HG03060 (cell line): ENCODE results near the gene GNG7.
"Not testable (repeated sequence)": the region's sequence is repeated elsewhere in the genome, so short reads cannot be mapped to it uniquely, and the experiment has no call there.

Source experiments
- ATAC-seq: cut with Tn5 transposase; IDR thresholded peaks from one replicate; pipeline ENCODE4 v1.9.1; 2021; ENCODE audit warnings: low read depth, moderate number of reproducible peaks; ENCODE audit not compliant: unreplicated experiment

GNG7 gene

DNA sequence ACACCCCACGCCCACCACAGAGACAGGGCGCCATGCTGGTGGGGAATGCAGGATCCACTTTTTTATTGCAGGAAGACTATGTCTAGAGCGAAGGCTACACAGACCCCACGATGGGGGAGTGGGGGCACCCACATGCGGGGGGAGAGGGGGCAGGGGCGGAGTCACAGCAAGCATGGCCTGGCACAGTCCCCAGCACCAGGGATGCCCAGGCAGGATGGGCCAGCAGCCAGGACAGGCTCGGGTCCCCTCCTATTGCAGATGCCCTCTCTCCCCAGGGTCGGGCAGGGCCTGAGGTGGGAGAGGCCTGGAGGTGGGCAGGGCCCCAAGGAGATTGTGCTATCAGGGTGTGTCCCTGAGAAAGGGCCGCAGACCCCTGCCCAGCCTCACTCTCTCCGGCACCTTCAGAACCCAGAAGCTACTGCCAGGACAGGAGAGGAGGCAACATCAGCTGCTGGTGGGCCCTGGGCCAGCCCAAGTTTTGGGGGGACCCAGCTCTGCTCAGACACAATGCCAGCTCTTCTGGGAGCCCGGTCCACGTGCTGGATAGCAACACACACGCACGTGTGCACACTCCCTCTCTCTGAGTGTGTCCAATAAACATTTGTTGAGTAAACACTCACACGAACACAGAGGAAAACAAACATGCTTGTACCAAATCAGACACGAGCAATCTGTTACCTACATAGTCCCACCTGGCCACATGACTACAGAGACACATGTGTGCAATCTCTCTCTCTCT lies 12.2 kb upstream of the GNG7 start:
- no peak for ATAC-seq

DNA sequence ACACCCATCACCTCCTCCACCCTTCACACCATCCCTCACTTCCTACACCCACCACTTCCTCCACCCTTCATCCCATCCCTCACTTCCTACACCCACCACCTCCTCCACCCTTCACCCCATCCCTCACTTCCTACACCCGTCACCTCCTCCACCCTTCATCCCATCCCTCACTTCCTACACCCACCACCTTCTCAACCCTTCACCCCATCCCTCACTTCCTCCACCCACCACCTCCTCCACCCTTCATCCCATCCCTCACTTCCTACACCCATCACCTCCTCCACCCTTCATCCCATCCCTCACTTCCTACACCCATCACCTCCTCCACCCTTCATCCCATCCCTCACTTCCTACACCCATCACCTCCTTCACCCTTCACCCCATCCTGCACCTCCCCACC lies 11.6 kb upstream of the GNG7 start:
- not testable (repeated sequence) for ATAC-seq

- not testable (repeated sequence) for ATAC-seq
Measured at GRCh38 chr19:2713170-2713569, 10.7 kb upstream of the GNG7 start.

DNA sequence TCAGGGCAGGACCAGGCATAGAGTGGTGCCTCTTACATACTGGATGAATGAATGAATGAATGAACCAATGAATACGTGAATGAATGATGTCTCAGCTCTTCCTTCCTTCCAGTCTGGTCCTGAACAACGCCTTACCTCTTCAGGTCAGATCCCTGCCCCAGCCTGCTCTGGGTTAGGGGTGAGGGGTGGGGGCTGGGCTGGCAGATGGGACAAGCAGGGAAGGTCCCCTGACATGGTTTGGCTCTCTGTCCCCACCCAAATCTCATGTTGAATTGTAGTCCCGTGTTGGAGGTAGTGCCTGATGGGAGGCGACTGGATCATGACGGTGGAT lies 9.3 kb upstream of the GNG7 start:
- no peak for ATAC-seq

DNA sequence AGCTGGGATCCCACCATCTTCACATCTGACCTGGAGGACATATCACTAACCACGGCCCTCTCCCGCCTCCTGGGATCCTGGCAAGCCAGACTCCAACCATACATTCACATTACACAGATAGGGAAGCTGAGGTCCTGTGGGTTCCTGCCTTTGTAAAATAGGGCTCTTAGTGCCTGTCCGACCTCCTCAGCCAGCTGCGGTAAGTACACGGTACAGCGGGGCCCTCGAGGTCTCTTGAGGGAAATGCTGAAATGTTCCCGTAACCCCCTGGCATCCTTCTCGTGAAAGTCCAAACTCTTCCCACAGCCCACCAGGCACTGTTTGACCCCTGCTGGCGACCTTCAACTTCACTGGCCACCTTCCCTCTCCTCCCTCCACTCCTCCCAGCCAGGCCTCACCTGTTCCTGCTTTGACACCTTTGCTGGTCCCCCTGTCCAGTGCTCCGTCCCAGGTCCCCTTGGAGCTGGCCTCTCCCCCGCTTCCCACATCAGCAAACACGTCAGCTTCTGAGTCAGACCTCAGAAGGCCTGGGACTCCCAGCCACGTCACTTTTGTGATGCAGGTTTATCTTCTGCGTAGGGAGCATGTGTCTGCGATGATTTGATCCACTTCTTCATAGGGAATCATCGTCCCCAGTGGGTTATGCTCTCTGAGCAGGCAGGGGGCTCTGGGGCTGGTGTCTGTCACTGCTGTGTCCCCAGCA lies 8.8 kb upstream of the GNG7 start:
- no peak for ATAC-seq

- ATAC-seq: no peak
Measured at GRCh38 chr19:2706251-2706650, 3.8 kb upstream of the GNG7 start.

GRCh38 chr19:2703691-2704216 lies 1.3 kb upstream of the GNG7 start:
- no peak for ATAC-seq

DNA sequence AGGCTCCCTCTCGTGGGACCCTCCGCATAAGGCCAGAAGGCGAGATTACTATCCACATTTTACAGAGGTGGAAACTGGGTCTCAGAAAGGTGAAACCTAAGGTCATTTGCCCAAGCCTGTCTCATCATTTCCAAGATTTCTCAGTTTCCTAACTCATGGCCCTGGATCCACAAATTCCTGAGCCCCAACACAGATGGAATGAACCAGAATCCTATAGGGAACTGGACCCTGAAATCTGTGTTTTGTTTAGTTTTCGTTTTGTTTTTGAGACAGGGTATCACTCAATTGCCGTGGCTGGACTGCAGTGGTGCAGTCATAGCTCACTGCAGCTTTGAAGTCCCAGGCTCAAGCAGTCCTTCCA lies 563 bp upstream of the GNG7 start:
- no peak for ATAC-seq

DNA sequence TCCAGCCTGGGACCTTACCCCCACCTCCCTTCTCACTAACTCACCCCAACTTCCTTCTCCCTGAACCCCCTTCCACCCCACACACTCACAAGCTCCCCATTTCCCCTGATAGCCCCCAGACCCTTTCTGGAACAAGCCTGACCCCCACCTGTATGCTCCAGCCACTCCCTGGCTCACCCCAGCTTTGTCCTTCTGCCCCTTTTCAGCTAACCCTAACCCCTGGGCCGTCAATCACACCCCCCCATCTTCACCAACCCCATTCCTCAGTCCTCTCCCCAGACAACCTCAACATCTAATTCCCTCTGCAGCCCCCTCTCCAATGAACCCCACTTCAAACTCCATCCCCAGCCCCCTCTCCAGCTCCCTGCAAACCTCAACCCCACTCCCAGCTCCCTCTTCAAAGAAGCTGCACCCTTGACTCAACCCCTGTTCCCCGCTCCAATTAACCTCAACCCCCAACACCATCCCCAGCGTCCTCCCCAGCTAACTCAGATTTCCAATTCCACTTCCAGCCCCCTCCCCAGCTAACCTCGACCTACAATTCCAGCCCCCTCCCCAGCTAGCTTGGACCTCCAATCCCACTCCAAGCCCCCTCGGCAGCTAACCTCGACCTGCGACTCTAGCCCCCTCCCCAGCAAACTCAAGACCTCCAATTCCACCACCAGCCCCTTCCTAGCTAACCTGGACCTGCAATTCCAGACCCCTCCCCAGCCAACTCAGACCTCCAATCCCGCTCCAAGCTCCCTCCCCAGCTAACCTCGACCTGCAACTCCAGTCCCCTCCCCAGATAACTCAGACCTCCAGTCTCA lies 929 bp downstream of the GNG7 start:
- no peak for ATAC-seq

DNA sequence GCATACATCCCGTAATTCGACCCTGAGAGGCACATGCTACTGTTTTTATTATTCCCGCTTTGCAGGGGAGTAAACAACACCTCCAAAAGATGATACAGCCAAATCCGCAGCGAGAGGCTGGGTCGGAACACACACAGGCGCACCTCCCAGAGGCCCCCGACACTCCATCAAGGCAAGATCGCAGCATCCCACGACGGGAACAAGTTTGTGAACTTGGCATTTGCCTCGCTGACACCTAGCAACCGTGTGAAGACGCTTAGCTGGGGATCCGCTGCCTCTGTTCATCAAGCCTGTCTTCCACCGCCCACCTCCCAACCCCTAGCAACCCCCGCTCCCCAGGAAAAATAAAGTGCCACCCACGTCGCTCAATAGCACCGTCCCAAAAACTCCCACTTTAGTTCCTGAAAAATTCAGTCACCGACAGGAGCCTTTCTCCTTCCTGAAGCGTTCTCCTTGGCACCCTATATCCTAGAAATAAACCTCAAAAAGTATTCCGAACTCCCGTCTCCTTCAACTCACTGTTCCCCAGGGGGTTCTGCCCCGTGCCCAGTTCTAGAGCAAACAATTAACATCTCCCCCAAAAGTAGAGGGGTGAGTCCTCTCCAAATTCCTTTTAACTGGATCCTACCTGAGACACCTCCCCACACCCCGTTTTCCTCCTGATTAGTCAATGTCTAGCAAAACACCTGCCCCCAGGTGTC lies 1.7 kb downstream of the GNG7 start:
- no peak for ATAC-seq

DNA sequence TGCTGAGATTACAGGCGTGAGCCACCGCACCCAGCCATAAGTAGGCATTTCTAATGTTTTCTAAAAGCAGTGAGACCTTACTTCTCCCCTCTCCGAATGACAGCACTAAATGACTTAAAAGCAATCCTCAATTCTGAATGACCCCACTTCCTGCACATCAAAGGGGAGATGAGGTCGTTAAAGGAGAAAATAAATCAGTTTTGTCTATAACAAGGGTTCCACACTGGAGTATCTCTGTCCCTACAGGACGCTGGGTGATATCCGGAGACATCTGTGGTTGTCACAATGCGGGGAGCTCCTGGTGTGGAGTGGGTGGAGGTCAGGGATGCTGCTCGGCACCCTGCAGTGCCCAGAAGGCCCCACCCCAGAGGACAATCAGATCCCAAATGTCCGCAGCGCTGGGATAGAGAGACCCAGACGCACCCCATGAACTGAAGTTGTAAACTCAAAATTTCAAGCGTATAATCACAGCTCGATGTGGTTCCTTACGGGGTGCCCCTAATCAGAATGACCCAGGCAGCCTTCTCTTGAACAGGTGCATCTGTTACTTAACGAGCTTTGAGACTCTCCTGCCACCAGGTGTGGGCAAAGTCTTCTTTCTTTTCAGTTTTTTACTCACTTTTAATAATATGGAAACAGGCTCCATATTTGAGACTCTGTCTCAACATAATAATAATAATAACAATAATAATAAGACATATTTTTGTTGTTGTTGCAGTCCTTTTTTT lies 2.9 kb downstream of the GNG7 start:
- no peak for ATAC-seq

DNA sequence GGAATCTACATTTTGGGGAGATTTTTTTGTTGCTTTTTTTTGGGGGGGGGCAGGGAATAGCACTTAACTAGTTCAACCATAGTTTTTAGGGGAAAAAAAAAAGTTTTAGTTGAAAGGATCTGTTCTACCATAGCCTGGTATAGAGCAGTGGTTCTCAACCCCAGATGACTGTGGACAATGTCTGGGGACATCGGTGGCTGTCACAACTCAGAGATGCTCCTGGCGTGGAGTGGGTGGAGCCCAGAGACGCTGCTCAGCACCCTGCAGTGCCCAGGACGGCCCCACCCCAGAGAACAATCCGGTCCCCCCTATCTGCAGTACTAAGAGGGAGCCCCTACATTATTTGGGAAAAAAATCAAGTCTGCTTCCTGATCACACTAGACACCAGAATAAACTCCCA lies 8.3 kb downstream of the GNG7 start:
- no peak for ATAC-seq

GRCh38 chr19:2693492-2694160 lies 8.9 kb downstream of the GNG7 start:
- ATAC-seq: no peak

DNA sequence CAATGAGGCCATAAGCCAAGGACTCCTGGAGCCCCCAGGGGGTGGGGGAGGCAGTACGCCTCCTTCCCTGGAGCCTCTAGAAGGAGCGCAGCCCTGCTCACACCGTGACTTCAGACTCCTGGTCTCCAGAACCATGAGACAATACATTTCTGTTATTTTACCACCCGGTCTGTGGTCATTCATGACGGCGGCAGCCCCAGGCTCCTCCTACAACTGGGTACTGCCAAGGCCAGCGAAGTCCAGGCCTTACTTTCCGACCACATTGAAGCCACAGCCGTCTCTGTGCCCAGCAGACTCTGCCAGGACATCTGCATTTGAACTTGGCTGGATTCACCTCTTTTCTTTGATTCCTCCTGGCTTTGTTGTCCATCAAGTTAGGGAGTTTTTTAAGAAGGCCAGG lies 10.5 kb downstream of the GNG7 start:
- ATAC-seq: no peak

DNA sequence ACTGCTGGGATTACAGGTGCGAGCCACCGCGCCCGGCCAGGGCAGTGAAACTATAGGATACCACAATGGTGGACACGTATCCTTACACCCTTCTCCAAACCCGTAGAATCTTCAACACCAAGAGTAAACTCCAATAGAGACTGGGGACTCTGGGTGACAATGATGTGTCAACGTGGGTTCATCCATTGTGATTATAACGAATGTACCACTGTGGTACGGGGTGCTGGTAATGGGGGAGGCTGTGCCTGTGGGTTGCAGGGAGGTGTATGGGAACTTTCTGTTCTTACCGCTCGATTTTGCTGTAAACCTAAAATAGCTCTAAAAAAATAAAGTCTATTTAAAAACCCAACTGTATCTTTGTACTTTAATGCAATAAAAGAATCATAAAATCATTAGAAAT lies 11.6 kb downstream of the GNG7 start:
- ATAC-seq: no peak

DNA sequence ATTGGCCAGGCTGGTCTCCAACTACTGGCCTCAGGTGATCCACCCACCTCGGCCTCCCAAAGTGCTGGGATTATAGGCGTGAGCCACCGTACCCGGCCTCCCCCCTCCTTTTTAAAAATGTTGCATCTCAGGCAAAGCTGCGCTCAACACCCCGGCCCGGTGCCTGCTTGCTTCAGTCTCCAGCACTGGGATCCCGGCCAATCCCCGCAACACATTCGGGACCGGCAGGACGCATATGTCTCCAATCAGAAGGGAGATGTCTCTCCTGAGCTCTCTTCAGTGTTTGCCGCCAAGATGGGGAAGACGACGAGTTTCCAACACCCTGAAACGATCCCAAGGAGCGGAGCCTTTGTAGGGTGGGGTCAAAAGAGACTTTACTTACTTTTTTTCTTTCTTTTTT lies 16.1 kb downstream of the GNG7 start:
- ATAC-seq: no peak

- no peak for ATAC-seq
Measured at GRCh38 chr19:2685204-2685704, 17.2 kb downstream of the GNG7 start.

- no peak for ATAC-seq
Measured at GRCh38 chr19:2683430-2684003, 19.0 kb downstream of the GNG7 start.

DNA sequence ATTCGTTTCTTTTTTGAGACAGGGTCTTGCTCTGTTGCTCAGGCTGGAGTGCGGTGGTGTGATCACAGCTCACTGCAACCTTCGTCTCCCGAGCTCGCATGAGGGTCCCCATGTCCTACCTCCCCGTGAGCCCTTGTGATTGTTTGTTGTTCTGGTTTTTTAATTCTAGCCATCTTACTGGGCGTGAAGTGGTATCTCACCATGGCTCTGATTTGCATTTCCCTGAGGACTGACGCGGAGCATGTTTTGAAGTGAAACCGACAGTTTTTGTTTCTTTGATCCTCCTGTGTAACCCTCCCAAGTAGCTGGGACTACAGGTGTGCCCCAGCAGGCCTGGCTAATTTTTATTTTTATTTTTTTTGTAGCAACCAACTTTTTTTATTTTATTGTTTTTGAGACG lies 21.7 kb downstream of the GNG7 start:
- peak; percentile 30 for ATAC-seq
